ENCODE measurements around the gene FAM171A1.

GRCh38 chr10:15293862-15294842 lies 76.9 kb downstream of the FAM171A1 start:
- no peak for TF ChIP-seq CTCF (conservative IDR thresholded peaks at IDR 0.05; ENCODE audit: low read length)
- no peak for TF ChIP-seq EZH2phosphoT487 (IDR thresholded peaks at IDR 0.05; ENCODE audit: borderline replicate concordance)
